Smooth muscle cell (in vitro differentiated cells): ENCODE results near the gene TMEM31. TPM values are rescaled to one million over a fixed set of nuclear protein-coding genes. Genes with fewer than 3 reads are reported as not detected.

Source experiments
- DNase-seq: peaks from one replicate; lab custom pipeline; 2025; ENCODE audit not compliant: unreplicated experiment; lab: John Stamatoyannopoulos, UW
- H2AFZ ChIP-seq: fragments of 200-600 bp; sonication (generic); 2 replicates; pipeline ENCODE4 v1.6.0; 2016; ENCODE audit warnings: antibody characterized with exemption, low read depth, mild to moderate bottlenecking
- H3F3A ChIP-seq: fragments of 200-600 bp; sonication (generic); 2 replicates; pipeline ENCODE4 v1.6.0; 2017; ENCODE audit warnings: antibody characterized with exemption, low read depth
- H3K27ac ChIP-seq: fragments of 200-600 bp; sonication (generic); 2 replicates; pipeline ENCODE4 v1.5.1; 2016; ENCODE audit warnings: low read depth, mild to moderate bottlenecking
- H3K27me3 ChIP-seq: fragments of 200-600 bp; sonication (generic); 2 replicates; pipeline ENCODE4 v1.6.1; 2016; ENCODE audit warnings: low read depth, mild to moderate bottlenecking
- H3K36me3 ChIP-seq: fragments of 200-600 bp; sonication (generic); 2 replicates; pipeline ENCODE4 v1.5.1; 2016; ENCODE audit warnings: low read depth
- H3K4me1 ChIP-seq: fragments of 200-600 bp; sonication (generic); 2 replicates; pipeline ENCODE4 v1.5.1; 2016; ENCODE audit warnings: low read depth
- H3K4me2 ChIP-seq: fragments of 200-600 bp; sonication (generic); 2 replicates; pipeline ENCODE4 v1.6.0; 2016; ENCODE audit warnings: mild to moderate bottlenecking
- H3K4me3 ChIP-seq: fragments of 200-600 bp; sonication (generic); 2 replicates; pipeline ENCODE4 v1.5.1; 2016; ENCODE audit warnings: mild to moderate bottlenecking
- H3K79me2 ChIP-seq: fragments of 200-600 bp; sonication (generic); 2 replicates; pipeline ENCODE4 v1.6.0; 2016; ENCODE audit warnings: low read depth, mild to moderate bottlenecking
- H3K9ac ChIP-seq: fragments of 200-600 bp; sonication (generic); 2 replicates; pipeline ENCODE4 v1.6.0; 2016; ENCODE audit warnings: low read depth
- H3K9me3 ChIP-seq: fragments of 200-600 bp; sonication (generic); replicated peaks from 2 replicates; pipeline ENCODE4 v1.5.1; 2016; ENCODE audit warnings: low read depth
- H4K20me1 ChIP-seq: fragments of 200-600 bp; sonication (generic); 2 replicates; pipeline ENCODE4 v1.6.0; 2016; ENCODE audit warnings: low read depth
- CTCF ChIP-seq: fragments of 200-600 bp; sonication (generic); IDR thresholded peaks from 2 replicates; pipeline ENCODE4 v1.5.1; 2017; ENCODE audit warnings: borderline replicate concordance, mild to moderate bottlenecking, antibody characterized with exemption; ENCODE audit not compliant: insufficient read depth, poor library complexity, severe bottlenecking
- WGBS: methylation state at CpG from one replicate; pipeline ENCODE4 v1.1.7; 2016; ENCODE audit warnings: low lambda C conversion rate; 5-methylcytosine and 5-hydroxymethylcytosine counted together
- polyA plus RNA-seq: library from polyadenylated mRNA; unstranded; fragments of >200 nt; fragmentation: Nextera tagmentation; extraction: Ambion mirVana; gene quantifications from 2 replicates; pipeline ENCODE4 v1.2.1, GENCODE V29; 2016
- total RNA-seq: library from RNA; depleted of rRNA; stranded (reverse); fragments of >200 nt; gene quantifications from 2 replicates; pipeline ENCODE4 v1.2.3, GENCODE V29; 2014

The TMEM31 gene
- total RNA-seq (0.54 TPM in 1 of 2 replicates, not detected in the other), polyA plus RNA-seq (0.60 and 0.75 TPM in 2 replicates)

- Histone ChIP-seq H3K9me3 (no peaks in the 10 kb centered on the region), H3K4me1 (no peaks in the 10 kb centered on the region), H4K20me1 (no peaks in the 10 kb centered on the region), H3K4me2 (no peak within 1 kb of the TSS), H3K36me3 (no peaks in the 10 kb centered on the region), H3K79me2 (no peaks in the 10 kb centered on the region), H3K9ac (no peak within 1 kb of the TSS), H3K27me3 (no peaks in the 10 kb centered on the region), H2AFZ (no peak within 1 kb of the TSS), H3F3A (no peaks in the 10 kb centered on the region), H3K27ac (no peak within 1 kb of the TSS), H3K4me3 (no peak within 1 kb of the TSS)
- WGBS, result 90% methylated on average over 5 of the region's 5 CpGs
- DNase-seq, result no peak
- no peak for TF ChIP-seq CTCF
These were observed at the start of gene TMEM31 for GRCh38 chrX:103710609-103711008. Gene TMEM31 (plus strand): TSS chrX:103710909. CDS start chrX:103712259, 1,350 bp downstream.

- peaks cover 26% of the 10 kb centered on the region for H3K27me3 ChIP-seq
- WGBS, result 45% methylated on average over 23 of the region's 23 CpGs
- no peaks in the 10 kb centered on the region for H3K79me2 ChIP-seq
- H3K9ac ChIP-seq, result no peak overlapping the region
- H3F3A ChIP-seq, result no peaks in the 10 kb centered on the region
- no peak overlapping the region for H2AFZ ChIP-seq
- H3K36me3 ChIP-seq, result no peaks in the 10 kb centered on the region
- no peak for DNase-seq
- H4K20me1 ChIP-seq, result no peaks in the 10 kb centered on the region
- TF ChIP-seq CTCF, result no peak
- no peak overlapping the region for H3K4me2 ChIP-seq
- H3K4me1 ChIP-seq, result peaks cover 11% of the 10 kb centered on the region
- no peak overlapping the region for H3K27ac ChIP-seq
- no peak overlapping the region for H3K4me3 ChIP-seq
- H3K9me3 ChIP-seq, result no peaks in the 10 kb centered on the region
These were observed 46.5 kb upstream of the TMEM31 start for GRCh38 chrX:103663981-103664762.

GRCh38 chrX:103666202-103667107, 44.3 kb upstream of the TMEM31 start:
- peaks cover 26% of the 10 kb centered on the region for H3K27me3 ChIP-seq
- H3K9me3 ChIP-seq, result no peaks in the 10 kb centered on the region
- no peak overlapping the region for H3K4me2 ChIP-seq
- peaks cover 11% of the 10 kb centered on the region for H3K4me1 ChIP-seq
- no peak overlapping the region for H3K9ac ChIP-seq
- no peak for DNase-seq
- no peaks in the 10 kb centered on the region for H3K79me2 ChIP-seq
- H4K20me1 ChIP-seq, result no peaks in the 10 kb centered on the region
- no peak overlapping the region for H3K27ac ChIP-seq
- H3F3A ChIP-seq, result no peaks in the 10 kb centered on the region
- H3K4me3 ChIP-seq, result no peak overlapping the region
- H2AFZ ChIP-seq, result no peak overlapping the region
- no peaks in the 10 kb centered on the region for H3K36me3 ChIP-seq
- WGBS, result 87% methylated on average over 3 of the region's 3 CpGs
- TF ChIP-seq CTCF, result no peak
